Suppressor macrophage treated with lipopolysaccharide for 4 hours (primary cell): ENCODE results near the gene SLC35F1.
"Not testable (repeated sequence)": the region's sequence is repeated elsewhere in the genome, so short reads cannot be mapped to it uniquely, and the experiment has no call there.

Source experiments
- DNase-seq: peaks from one replicate; pipeline ENCODE4 v3.0.0-alpha.2; 2020

SLC35F1 gene

DNA sequence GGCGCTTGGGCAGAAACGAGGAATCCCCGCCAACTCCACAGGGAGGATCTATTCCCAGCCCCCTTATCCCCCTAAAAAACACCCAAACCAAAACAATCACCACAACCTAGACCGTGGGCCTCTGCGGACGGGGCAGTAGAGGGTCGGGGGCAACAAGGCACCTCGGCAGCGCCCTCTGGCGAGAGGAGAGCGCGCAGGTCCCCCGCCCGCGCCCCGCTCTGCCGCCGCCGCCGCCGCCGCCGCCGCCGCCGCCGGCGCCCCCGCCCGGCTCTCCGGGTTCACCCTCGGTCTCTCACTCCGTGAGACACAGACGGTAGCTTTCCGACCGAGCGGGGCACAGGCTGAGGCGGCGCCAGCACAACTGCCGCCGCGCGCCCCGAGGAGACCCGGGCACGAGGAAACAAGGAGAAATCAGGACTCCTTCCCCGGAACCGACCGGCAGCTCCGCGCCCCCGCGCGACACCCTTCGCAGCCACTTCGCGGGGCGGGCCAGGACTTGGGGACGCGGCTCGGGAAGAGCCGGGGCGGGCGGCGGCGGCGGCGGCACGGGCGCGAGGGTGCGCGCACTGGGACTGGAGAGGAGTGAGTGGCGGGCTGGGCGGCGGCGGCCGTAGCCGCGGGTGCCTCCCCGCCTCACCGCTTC is at the start of gene SLC35F1:
TSS of gene SLC35F1 (plus strand) at position 307 of the 643 bp plus-strand sequence.
- DNase-seq: peak; percentile 5

GRCh38 chr6:117858601-117859000 is 48.5 kb upstream of the SLC35F1 start:
- not testable (repeated sequence) for DNase-seq

GRCh38 chr6:117861545-117861944 is 45.5 kb upstream of the SLC35F1 start:
- DNase-seq: no peak

DNA sequence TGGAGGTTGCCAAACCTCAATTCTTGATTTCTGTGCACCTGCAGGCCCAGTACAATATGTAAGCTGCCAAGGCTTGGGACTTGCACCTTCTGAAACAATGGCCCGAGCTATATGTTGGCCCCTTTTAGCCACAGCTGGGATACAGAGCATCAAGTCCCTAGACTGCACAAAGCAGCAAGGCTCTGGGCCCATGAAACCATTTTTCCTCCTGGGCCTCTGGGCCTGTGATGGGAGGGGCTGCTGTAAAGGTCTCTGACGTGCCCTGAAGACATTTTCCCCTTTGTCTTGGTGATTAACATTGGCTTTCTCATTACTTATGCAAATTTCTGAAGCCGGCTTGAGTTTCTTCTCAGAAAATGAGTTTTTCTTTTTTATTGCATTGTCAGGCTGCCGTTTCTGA is 40.5 kb upstream of the SLC35F1 start:
- DNase-seq: no peak

DNA sequence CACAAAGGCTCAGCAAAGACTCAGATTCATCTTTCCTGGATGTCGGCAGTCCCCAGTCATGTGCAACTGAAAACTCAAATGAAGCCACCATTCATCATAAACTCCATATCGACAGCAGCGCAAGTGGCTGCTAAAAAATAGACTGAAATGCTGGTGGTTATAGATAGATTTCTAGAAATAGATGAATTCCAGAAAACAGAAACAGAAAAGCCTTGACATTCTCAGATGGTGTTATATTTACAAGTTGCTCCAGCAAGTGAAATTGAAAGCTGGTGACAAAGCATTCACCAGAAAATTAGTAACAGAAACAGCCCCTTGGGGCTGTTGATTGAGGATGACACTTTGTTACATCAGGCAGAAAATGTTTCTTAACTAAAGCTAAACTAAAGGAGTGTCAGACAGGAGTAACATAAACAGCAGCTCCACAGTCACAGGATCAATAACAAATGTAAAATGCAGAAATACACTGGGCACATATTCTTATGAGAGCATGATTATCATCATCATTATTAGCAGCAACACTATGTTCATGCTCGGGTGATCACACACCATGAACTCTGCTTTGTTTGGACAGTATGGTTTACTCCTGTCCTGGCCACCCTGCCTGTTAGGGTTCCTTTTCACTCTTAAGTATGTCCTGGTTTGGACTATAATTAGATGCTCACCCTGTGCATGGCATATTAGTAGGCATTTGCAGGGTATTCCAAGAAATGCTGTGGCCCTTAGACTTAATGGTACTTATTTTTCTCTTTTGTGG is 36.4 kb upstream of the SLC35F1 start:
- DNase-seq: no peak

- DNase-seq: no peak
Measured at GRCh38 chr6:117880824-117881223, 26.2 kb upstream of the SLC35F1 start.

- no peak for DNase-seq
Measured at GRCh38 chr6:117890172-117890571, 16.9 kb upstream of the SLC35F1 start.

DNA sequence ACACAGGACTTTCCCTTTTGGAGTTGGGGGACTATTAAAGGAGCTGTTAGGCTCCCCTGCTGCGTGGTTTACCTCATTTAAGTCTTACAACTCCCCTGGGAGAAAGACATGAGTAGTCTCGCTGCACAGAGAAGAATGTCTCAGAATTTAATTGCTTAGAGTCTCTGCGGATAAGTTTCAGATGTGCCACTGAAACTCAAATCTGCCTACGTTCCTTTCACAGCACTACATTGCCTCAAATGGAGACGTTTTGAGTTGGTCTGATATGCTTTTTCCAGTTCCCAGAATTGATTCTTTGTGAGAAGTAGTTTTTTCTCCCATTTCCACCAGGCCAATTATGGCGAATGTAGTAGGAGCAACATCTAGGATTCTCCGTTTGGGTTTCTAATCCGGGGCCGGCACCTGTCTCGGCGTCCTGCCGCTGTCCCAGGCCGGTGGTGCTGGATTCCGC is 532 bp upstream of the SLC35F1 start:
- no peak for DNase-seq

- no peak for DNase-seq
Measured at GRCh38 chr6:117907601-117908245, 659 bp downstream of the SLC35F1 start.

DNA sequence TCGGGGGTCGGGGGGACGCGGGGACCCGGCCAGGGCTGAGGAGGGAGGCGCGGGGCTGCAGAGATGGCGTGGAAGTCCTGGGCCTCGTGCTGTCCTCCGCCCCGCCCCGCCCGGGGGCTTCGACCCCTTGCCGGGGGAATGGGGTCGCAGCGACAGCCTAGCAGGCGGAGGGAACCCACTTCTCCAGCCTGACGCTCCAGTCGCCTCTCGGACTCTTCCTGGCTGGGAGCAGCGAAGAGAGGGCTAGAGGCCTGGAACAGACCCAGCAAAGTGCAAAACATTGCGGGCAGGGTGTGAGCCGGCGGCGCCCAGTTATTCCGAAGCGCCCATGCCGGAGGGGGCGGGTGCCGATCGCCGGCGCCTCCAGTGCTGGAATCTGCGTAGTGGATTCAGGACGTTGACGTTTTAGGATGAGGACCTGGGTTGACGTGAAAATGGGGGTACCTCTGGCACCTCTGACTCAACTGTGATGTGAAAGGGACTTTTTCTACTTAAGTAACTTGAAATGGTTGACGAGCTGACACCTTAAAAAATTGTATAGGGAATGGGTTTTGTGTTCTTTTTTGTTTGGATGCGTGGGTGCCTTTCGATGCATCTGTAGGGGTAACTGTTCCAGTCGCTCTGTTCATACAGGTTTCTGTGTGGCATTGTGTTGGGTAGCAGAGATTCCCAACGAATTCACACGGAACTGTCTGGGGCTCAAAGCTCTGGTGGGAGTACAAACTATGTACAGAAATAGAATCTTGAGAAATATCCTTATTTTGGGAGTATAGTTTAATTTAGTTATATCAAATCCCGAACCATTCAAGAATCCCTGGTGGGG is 1.4 kb downstream of the SLC35F1 start:
- no peak for DNase-seq

- DNase-seq: no peak
Measured at GRCh38 chr6:117909638-117910037, 2.6 kb downstream of the SLC35F1 start.

GRCh38 chr6:117910549-117910948 is 3.5 kb downstream of the SLC35F1 start:
- DNase-seq: no peak

DNA sequence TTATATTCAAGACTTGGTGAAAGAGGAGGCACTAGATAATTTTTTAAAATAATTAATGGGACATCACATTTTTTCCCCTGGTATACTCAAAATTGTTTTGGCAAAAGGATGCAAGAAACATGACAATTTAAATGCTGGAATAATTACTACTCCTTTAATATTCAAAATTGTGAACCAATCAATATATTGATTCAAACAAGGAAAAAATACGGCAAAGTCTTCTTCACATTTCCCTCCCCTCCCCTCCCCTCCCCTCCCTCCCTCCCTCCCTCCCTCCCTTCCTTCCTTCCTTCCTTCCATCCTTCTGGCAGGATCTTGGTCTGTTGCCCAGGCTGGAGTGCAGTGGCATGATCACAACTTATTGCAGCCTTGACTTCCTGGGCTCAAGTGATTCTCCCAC is 4.1 kb downstream of the SLC35F1 start:
- DNase-seq: no peak

DNA sequence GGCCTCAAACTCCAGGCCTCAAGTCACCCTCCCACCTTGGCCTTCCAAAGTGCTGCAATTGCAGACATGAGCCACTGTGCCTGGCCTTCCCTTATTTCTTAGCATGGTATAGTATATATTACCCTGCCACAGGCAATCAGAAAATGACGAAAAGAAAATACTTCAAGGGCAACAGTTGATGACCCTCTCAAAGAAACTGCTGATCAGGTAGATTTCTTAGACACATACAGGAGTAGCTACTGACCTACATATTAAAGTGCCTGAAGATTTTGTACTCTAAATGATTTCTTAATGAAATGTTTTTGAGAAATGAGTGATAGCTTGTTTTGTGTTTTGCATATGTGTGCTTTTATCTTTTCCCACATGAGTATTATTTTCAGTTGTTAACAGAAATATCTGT is 4.6 kb downstream of the SLC35F1 start:
- no peak for DNase-seq

DNA sequence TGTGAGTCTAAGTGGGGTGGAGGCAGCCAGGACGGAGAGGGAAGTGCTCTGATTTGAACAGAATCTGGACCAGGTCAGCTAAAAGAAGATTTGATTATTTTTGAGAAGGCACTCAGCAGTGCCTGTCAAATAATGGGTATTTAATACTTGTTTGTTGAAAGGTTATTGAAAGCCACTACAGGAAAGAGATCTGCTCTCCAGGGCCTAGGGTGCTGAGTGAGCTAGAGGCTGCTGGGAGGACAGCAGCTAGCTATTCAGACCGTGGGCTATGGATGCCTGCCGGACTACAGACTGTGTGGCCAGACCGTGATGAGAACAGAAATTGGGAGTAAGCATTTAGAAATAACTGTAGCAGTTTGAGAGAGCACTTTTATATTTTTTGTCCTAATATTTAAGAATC is 8.8 kb downstream of the SLC35F1 start:
- DNase-seq: no peak

DNA sequence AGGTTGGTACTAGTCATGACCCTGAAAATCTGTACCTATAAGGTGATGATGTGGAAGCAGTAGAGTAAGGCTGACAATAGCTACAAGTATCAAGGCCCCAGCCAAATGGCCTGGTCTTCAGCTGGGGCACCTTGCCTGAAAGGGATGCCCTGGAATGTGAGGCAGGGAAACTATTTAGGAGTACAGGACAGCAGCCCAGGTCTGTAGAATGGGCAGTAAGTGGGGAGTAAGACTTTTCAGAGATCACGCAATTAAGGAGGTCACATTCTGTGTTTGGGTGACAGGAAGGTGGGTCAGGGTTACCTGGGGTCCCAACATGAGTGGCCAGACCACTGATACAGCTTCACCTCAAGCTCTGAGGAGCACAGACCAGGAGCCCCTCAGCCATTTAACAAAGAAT is 9.4 kb downstream of the SLC35F1 start:
- DNase-seq: no peak

DNA sequence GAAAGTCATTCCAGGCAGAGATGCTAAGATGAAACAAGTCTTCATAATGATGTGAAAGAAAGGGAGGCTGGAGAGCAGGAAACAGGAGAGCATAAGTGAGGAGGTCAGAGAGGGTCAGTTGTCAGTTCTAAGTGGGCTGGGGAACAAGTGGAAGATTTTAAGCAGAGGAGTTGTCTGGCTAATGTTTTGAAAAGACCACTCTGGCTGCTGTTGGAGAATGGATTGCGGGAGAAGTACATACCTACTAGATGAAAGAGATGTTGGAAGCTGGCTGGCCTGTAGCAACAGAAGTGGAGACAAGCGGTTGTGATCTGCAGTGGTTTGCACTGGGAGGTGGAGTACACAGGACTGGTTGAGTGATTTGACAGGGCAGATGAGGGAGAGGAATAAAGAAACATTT is 10.1 kb downstream of the SLC35F1 start:
- no peak for DNase-seq

GRCh38 chr6:117918454-117918853 is 11.4 kb downstream of the SLC35F1 start:
- no peak for DNase-seq

DNA sequence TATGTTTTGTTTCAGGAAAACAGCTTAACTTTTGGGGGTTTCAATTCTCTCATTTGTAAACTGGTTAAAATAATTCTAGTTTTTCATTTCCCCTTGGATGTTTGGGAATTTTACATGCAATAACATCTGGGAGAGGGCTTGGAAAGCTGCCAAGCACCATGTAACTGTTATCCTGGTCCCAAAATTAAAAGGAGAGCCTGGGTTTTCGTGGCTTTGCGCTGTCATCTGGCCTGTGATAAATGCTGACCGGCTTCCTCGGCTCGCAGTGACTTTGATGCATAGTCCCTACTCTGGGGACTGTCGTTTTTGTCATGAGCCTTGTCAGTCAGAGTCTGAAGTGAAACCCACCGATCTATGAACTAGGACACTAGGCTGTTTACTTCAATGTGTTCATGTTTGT is 12.2 kb downstream of the SLC35F1 start:
- no peak for DNase-seq

DNA sequence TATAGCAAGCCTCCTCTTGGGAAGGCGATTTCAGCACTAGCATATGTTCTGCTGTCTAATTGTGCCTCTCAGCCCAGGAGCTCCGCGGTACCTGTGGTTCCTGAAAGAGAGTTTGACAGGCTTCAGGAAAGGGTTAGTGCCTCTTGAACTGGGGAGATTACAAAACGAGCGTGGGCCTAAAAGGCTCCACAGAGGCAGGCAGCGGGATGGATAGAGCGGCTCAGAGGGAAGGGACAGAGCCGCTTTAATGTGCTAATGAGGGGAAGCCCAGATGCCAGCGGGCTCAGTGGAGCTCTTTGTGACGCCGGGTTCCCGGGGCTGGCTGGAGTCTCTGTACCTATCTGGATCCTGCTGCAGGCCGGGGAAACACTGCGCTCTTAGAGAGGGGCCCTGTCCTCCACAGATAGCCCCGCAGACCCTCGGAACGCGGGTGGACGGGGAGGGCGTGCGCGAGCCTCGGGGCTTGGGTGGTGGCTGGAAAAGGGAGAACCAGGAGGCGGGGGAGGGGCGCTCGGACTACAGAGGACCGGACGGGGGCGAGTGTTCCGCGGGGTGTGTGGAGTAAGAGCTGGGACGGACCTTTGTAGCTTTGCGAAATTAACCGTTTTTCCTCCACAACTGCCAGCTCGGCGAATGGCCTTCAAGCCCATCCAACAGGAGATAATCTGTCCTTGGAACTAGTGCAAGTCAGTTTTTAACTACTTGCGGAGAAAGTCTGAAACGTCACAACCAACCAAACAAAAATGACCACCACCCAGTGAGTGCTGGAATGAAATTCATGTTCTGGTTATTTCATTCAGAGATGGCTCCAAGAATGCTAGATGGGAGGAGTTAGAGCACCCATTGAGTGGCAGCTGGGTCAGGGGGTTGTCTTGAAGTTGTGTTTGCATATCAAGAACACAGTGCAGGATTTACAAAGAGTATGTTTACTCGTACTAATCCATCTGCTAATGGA is 13.0 kb downstream of the SLC35F1 start:
- DNase-seq: no peak

- DNase-seq: no peak
Measured at GRCh38 chr6:117924690-117925089, 17.6 kb downstream of the SLC35F1 start.

- DNase-seq: no peak
Measured at GRCh38 chr6:117927866-117928265, 20.8 kb downstream of the SLC35F1 start.
